Activated CD4-positive, alpha-beta T cell treated with anti-CD3 and anti-CD28 coated beads for 48 hours (primary cell): ENCODE data around the gene SLAIN2.
A peak's percentile ranks its signal among the peaks of the same experiment; 100 is the strongest.

ENCODE experiments used
- DNase-seq: peaks from one replicate; pipeline ENCODE4 v3.0.0-alpha.2; 2020

Gene SLAIN2

DNA sequence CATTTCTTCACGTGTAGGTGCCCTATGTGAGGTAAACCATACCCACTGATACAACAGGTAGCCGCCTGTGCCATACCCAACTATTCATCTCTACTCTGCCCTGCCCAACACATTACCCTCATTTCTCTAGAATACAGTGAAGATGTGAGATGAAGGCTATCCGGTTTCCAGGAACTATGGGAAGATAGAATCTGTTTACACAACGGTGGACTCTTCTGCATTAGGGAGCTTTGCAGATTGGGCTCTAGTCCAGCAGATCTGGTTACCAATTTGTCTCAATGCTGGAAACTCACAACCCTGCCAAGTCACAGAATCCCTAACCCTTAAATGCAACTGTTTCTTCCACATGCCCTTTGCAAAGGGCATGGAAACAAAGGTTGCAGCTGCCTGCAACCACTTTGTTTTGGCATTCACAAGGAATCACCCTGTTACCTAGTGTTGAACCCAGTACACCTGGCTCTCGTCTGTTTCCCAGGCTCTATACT lies 6.4 kb upstream of the SLAIN2 start:
- DNase-seq = no peak

- DNase-seq = no peak
Observed at GRCh38 chr4:48336146-48336870, 5.0 kb upstream of the SLAIN2 start.

DNA sequence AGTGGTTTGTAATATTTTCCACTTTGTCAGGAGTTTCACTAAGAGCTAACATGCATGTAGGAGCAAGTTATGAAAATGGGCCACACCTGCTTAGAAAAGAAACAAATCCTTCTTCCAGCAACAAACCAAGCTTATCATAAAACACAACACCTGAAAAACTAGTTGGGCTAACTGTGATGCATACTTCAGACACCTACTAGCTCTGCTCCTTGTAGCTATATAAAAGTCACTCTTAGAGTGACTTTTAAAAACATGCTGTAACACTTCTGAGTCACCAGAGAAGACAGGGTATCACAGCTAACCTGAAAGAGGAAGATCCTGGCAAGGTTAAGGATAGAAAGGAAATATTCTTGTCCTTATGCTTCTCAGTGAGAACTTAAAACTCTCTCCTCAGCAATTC lies 3.6 kb upstream of the SLAIN2 start:
- DNase-seq = no peak

- no peak for DNase-seq
Observed at GRCh38 chr4:48339642-48340041, 1.7 kb upstream of the SLAIN2 start.

DNA sequence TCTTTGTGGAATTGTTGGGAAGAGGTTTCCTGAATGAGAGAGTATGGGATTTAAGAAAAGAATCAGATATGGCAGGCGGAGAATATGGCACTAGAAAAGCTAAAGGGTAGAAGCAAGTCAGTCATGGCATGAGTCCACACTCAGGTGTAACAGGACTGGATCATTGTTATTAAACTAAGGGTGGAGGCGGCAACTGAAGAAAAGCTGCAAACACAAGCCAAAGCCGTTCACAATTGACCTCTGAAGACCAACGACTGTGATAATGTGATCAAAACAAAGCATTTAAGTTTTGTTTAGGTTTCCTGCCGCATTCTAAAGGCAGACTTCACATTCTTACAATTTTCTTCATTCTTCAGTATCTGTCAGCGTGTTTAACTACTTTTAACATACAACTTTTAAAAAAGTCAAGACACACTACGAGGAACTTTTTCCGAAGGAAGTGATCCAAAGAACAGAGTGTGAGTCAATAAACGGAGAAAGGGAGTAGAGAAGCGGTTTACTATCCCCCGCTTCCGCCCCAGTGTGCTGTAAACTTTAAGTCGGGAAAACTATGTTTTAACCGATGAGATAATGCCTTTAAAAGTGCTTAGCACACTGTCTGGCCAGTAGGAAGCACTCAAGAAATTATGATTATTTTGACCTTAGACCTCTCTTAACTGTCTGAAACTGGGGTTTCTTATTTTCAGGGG lies 909 bp upstream of the SLAIN2 start:
- peak; percentile 36 for DNase-seq

DNA sequence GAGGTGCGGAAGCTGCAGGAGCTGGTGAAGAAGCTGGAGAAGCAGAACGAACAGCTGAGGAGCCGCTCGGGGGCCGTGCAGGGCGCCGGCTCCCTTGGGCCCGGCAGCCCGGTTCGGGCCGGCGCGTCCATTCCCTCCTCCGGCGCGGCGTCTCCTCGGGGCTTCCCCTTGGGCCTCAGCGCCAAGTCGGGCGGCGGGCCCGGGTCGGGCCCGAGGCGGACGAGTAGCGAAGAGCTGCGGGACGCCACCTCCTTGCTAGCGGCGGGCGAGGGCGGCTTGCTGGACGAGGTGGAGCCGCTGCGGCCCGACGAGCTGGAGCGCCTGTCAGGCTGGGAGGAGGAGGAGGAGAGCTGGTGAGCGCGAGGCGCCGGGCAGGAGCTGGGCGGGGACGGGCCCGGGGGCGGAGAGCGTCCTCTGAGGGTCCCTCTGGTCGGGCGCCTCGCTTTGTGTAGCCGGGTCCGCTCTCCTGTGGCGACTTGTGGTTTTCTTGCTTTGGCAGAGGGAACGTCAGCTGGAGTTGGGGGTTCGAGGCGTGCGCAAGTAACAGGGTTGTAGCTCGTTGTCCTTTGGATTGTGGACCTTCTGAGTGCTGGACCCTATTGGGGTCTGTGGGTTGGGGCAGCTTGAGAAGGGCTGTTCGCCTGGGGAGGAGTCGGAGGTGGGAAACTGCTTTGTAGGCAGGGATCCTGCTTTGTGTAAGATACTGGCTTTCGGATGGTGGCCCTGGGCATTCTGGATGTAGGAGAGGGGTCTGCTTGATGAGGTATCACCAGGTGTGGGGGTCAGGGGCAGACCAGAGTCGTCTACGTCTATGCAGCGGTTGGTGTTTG lies 662 bp downstream of the SLAIN2 start:
- peak; percentile 62 for DNase-seq

GRCh38 chr4:48342606-48342880 lies 1.2 kb downstream of the SLAIN2 start:
- DNase-seq = no peak

DNA sequence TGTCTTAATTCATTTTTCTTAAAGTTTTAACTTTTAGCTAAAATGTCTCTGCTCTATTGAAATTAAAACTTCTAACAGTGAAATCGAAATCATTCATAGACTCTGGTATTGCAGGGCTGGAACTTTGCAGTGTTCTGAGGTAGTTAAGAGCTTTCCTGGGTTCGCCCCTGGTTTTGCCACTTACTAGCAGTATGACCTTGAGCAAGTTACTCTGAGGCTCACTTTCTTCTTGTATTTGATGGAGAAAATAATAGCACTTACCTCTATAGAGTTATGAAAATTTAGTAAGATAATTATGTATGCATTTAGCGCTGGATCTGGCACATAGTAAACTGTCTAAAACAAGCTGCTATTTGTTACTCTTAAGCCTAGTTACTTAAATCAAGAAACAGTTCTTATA lies 1.7 kb downstream of the SLAIN2 start:
- no peak for DNase-seq

DNA sequence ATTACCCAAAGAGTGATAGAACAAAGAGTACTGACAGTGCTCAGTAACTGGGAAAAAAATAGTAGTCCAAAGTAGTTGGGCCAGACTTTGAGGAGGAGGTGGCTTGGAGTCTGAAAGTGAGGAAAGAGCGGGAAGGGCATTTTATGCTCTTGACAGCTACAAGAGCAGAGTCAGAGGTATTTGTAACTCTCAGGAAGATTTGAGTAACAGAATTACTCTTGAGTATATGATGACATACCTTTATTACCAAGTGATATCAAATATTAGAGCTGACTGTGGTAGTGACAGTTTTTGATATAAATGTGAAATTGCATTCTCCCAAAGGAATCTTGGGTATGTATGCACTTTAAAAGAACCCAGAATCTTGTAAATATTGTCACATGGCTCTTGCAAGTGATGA lies 2.2 kb downstream of the SLAIN2 start:
- no peak for DNase-seq

- no peak for DNase-seq
Observed at GRCh38 chr4:48345542-48345941, 4.2 kb downstream of the SLAIN2 start.

DNA sequence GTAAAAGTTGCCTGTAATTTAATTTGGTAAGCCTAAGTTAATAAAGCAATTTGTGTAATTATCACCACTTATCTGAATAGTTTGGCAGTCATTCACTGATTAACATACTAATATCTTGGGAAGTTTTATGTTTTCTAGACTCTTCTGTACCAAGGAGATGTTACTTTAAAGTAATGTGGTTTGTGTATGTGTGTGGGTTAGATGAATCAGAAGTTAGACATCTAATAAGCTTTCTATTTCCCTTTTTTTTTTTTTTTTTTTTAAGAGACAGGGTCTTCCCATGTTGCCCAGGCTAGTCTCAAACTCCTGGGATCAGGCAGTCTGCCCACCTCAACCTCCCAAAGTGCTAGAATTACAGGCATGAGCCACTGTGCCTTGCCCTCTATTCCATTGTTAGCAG lies 5.3 kb downstream of the SLAIN2 start:
- no peak for DNase-seq

GRCh38 chr4:48347282-48347921 lies 6.1 kb downstream of the SLAIN2 start:
- DNase-seq = no peak

GRCh38 chr4:48350871-48351270 lies 9.5 kb downstream of the SLAIN2 start:
- DNase-seq = no peak

- no peak for DNase-seq
Observed at GRCh38 chr4:48352793-48353192, 11.5 kb downstream of the SLAIN2 start.

GRCh38 chr4:48356355-48356754 lies 15.0 kb downstream of the SLAIN2 start:
- no peak for DNase-seq

- no peak for DNase-seq
Observed at GRCh38 chr4:48360285-48361011, 19.1 kb downstream of the SLAIN2 start.

DNA sequence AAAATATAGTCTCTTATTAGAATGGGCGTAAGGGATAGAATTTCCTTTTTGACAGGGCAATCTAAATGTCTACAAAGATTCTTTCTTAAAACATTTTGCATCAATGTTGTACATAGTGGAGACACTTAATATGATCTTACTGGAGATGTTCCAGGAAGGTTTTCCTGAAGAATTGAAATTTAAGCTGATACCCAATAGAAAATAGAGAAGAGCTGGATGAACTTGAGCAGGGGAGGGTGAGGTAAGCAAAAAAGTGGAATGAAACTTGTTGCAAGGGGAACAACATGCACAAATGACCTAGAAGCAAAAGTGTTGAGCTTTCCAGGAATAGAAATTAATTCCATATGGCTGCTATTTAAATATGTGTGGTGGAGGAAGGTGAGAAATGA lies 19.7 kb downstream of the SLAIN2 start:
- DNase-seq = no peak

- DNase-seq = no peak
Observed at GRCh38 chr4:48366611-48367010, 25.3 kb downstream of the SLAIN2 start.

DNA sequence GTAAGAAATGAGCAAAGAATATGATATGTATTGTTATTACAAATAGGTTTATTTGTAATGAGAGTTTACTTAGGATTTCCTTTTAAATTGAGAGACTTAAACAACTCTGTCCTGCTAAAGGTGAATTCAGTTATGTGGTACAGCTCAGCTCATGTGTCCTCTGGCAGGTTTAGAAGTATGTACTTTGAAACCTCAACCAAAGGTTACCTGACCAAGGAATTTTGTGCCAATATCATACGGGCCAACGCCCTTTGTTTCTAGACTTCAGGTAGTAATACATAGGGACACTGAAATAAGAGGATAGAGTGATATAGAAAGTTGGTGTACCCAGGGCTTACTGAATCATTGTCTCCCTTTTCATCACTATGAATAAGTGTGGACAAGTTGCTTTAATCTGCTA lies 25.7 kb downstream of the SLAIN2 start:
- DNase-seq = no peak

- no peak for DNase-seq
Observed at GRCh38 chr4:48368389-48368788, 27.1 kb downstream of the SLAIN2 start.

GRCh38 chr4:48369248-48369647 lies 27.9 kb downstream of the SLAIN2 start:
- DNase-seq = no peak

DNA sequence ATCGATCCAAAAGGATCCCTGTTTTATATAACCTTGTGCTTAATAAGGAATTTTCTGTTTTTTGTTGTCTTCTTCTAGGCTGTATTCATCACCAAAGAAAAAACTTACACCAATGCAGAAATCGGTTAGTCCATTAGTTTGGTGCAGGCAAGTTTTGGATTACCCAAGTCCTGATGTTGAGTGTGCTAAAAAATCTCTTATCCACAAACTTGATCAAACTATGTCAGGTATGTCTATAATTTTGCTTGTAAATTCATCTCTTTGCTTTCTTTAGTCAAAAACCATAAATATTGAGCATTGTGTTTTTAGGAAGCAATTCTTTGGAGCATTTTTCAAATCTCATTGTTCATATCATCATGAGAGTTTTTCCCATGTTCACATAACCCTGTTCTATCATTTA lies 28.4 kb downstream of the SLAIN2 start:
- DNase-seq = no peak
